ENCODE measurements around the gene TMEM150A.
A peak's percentile ranks its signal among the peaks of the same experiment; 100 is the strongest.

TMEM150A gene

DNA sequence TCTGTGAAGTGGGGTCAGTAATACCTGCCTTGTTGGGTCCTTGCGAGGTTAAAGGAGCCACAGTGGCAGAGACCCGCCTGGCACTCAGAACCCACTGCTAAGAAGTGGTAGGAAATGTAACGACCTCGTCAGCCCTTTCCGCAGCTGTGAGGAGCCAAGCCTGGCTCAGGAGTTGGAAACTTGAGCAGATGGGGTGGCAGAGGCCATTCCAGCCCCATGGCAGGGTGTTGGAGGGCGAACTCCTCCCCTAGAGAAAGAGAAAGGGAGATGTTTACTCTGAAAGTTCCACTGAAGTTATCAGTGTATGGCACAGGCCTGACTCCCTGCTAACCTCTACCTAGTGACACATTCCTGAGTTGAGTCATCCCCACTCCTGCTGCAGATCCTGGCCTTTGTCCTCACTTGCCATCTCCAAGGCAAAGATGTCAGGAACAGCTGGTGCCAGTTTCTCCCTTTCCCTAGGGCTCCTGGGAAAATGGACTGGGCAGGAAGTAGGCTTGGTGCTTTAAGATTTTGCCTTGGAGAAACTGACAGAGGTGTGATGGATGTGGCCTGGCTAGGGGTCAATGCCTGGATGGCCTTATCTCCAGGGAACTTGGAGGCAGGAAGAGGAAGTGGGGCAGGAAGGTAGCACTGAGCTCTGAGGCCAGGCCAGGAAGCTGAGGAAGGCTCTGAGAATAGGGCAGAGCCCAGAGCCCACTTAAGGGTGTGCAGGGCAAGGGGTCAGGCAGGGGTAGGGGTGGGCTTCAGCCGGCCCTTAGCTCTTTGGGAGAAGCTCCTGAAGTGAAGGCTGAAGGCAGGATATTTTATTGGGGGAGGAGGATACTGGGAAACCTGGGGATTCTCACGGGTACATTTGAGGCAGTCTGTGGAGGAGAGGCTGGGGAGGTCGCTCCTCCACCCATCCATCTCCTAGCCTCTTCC lies 17.4 kb downstream of the TMEM150A start:
- TF ChIP-seq, protein P1, sequence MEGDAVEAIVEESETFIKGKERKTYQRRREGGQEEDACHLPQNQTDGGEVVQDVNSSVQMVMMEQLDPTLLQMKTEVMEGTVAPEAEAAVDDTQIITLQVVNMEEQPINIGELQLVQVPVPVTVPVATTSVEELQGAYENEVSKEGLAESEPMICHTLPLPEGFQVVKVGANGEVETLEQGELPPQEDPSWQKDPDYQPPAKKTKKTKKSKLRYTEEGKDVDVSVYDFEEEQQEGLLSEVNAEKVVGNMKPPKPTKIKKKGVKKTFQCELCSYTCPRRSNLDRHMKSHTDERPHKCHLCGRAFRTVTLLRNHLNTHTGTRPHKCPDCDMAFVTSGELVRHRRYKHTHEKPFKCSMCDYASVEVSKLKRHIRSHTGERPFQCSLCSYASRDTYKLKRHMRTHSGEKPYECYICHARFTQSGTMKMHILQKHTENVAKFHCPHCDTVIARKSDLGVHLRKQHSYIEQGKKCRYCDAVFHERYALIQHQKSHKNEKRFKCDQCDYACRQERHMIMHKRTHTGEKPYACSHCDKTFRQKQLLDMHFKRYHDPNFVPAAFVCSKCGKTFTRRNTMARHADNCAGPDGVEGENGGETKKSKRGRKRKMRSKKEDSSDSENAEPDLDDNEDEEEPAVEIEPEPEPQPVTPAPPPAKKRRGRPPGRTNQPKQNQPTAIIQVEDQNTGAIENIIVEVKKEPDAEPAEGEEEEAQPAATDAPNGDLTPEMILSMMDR (IDR thresholded peaks at IDR 0.05; ENCODE audit: low read depth, low read length): no peak
- H3K4me3 ChIP-seq (ENCODE audit: low read depth, low read length): peak overlapping the region; percentile 62

DNA sequence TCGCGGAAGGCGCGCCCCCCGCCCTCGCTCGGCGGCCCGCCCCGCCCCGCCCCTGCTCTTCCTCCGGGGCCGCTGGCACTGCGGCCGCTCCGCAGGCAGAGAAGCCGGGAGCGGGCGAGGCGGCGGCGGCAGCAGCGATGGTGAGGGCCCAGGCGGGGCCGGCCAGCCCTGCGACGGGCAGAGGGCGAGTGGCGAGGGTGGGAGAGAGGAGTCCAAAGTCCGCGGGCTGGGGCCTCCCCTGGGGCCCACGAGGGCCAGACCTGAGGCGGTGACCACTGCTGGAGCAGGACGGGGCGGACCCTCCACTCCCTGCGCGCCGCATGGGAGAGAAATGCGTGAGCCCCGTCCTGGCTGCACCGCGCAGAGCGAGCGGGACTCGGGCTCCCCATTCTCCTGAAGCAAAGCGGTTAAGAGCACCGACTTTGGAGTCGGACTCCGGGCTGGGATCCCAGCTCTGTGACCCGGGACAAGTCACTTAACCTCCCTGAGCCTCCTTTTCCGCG lies 18.1 kb downstream of the TMEM150A start, which contains the start of gene VAMP5:
Gene VAMP5, plus strand, starts transcription at position 78 of the 503 bp plus-strand sequence. Its CDS starts 60 bp downstream, at position 138.
- H3K4me3 ChIP-seq (ENCODE audit: low read depth, low read length): peak within 1 kb of the TSS; percentile 62
- TF ChIP-seq, protein P1 (IDR thresholded peaks at IDR 0.05; ENCODE audit: low read depth, low read length): no peak

DNA sequence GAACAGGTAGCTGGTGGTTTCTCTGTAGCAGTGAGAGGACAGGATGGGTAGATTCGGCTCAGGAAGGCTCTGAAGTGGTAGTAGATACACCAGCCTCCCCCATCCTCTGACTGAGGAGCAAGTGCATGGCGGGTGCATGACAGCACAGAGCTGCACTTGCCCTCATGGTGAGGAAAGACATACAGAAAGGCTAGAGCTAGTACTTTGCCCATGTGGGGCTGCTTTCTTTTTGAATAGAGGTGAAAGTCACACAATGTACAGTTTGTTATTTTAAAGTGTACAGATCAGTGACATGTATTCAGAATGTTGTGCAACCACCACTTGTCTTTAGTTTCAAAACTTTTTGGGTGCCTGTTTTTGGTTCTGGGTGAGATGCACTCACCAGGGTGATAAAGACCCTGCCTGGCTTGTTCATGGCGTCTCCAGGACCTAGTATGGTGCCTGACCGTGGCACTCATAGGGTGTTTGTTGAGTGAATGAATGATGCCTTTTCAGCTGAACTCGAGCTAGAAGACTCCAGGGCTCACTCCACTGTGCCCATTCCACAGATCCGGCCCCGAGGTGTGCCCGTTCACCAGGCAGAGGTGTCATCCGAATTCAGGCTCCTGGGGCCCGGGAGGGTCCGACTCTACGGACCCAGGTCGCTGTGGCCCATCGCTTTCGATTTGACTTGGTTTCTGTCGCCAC lies 18.7 kb downstream of the TMEM150A start:
- H3K4me3 ChIP-seq (ENCODE audit: low read depth, low read length): peak overlapping the region; percentile 62

DNA sequence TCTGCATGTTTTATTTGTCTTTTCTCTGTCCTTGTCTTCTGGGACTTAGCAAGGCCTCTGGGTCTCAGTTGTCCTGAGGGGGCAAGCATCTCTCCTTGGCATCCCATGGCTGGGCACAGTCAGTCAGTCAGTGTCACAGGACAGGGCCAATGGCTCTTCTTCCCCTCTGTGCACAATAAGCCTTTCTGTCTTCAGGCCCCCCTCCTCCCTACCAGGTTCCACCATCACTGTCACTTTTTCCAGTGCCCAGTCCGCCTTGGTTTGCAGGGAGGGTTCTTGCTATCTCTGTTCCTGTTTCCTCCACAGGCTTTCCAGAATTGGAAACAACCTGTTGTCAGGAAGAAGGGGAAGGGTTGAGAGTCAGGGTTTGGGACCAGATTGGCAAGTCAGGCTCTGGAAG lies 20.0 kb downstream of the TMEM150A start:
- no peak overlapping the region for H3K4me3 ChIP-seq (ENCODE audit: low read depth, low read length)
- TF ChIP-seq, protein P1 (IDR thresholded peaks at IDR 0.05; ENCODE audit: low read depth, low read length): no peak

More for the DNA sequence above, 18.7 kb downstream of the TMEM150A start:
- TF ChIP-seq, protein P1 (IDR thresholded peaks at IDR 0.05; ENCODE audit: low read depth, low read length): no peak

DNA sequence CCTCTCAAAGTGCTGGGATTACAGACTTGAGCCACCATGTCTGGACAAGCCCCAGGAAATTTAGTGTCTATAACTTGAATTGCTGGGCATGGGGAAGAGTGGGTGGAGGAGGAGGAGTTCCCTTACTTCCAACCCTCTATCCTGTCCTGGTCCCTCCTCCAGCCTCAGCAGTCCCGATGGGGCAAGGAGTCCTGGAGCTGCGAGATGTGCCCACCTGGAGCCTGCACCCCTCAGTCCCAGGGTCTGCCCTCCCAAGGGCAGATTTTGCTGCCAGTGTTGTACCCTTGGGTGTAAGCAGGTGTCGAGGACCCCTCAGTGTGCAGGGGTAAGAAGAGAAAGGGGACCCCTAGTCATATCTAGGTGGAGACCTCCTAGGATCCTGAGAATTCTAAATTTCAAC lies 22.3 kb downstream of the TMEM150A start:
- TF ChIP-seq, protein P1 (IDR thresholded peaks at IDR 0.05; ENCODE audit: low read depth, low read length): no peak
- H3K4me3 ChIP-seq (ENCODE audit: low read depth, low read length): no peak overlapping the region

DNA sequence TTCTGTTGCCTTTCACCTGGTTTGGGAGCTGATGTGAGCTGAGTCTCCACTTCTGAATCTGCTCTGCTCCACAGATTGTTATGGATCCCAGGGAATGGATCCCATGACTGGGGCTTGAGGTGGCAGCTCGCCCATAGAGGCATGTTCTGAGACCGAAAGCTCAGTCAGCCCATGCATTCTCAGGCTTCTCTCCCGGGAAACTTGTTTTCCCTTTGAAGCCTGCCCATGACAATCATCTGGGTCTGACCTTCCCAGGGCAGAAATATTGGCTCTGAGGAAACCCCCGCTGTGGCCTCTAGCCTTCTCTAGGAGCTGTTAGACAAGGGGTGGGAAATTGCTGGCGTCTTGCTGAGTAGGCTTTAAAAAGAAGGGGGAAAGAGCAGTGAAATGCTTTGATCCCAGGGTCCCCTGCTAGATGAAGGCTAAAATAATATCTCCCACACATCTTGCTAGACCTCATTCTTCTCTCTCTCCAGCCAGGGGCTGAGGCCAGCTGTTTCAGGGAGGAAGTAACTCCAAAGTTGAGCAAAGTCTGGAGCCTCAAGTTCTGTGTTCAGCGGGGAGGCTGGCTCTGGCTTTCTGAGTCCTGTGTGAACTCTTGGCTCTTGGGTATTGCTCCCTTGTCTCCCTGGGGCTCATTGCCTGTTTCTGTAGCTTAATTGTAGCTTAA lies 23.1 kb downstream of the TMEM150A start:
- no peak overlapping the region for H3K4me3 ChIP-seq (ENCODE audit: low read depth, low read length)
- TF ChIP-seq, protein P1 (IDR thresholded peaks at IDR 0.05; ENCODE audit: low read depth, low read length): no peak
